ENCODE data around the gene GUK1.

- no peak for TF ChIP-seq CTCF (IDR thresholded peaks at IDR 0.05; ENCODE audit: insufficient read depth, low read length)
- no peak for TF ChIP-seq POLR2AphosphoS5 (IDR thresholded peaks at IDR 0.05; ENCODE audit: low read depth)
- TF ChIP-seq GABPA (IDR thresholded peaks at IDR 0.05; ENCODE audit: low read depth), result no peak
Observed at GRCh38 chr1:228131766-228132165, 8.3 kb upstream of the GUK1 start.

Data from HL-60 (cell line).